Urothelium cell line (cell line): ENCODE data around the gene MMGT1.

Source experiments
- DNase-seq: peaks from one replicate; pipeline ENCODE4 v3.0.0; 2011; ENCODE audit warnings: low spot score, mixed read lengths
- FAIRE-seq: peaks from 2 replicates; lab custom pipeline; 2011; peaks lifted over from hg19 to GRCh38; lab: Jason Lieb, UNC

MMGT1 gene

GRCh38 chrX:135973548-135974278 is at the start of gene MMGT1:
TSS of gene MMGT1 (minus strand) at chrX:135973988. CDS start at chrX:135973675, 313 bp downstream.
- DNase-seq (peak; percentile 76), FAIRE-seq (no peak)

DNA sequence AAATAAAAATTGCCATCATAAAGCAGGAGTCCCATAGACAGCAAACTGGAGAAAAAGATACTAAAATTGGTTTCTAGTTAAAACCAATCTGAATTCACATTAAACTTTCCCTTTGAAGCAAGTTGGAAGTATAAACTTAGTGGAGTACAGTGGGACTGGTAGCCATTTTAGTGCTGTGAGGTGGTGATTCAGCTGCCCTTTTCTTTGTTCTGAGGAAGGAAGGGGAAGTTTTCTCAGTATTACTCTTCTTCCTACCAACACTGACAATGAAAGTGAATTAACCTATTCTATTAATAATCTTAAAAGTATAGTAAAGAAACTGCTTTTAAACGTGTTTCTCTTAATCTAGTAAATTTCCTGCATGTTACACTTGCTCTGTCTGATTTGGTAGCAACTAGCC is 48.1 kb upstream of the MMGT1 start:
- DNase-seq (no peak), FAIRE-seq (no peak)

DNA sequence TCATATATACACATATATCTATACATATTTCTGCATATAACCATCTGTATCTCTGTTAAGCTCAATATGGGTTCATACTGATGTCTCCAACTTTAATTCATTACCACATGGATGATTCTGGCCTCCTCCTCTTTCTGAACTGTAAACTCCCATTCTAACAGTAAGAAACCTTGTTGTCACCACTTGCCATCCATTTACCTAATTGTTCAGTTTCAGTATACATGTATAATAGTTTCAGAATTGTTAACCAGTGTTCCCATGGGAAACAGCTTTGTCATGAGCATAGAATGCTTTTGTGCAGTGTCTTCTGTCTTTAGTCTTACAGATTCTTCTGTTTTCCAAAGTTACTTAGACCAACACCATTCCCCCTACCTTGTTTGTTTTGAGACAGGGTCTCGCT is 47.4 kb upstream of the MMGT1 start:
- FAIRE-seq (no peak), DNase-seq (no peak)

DNA sequence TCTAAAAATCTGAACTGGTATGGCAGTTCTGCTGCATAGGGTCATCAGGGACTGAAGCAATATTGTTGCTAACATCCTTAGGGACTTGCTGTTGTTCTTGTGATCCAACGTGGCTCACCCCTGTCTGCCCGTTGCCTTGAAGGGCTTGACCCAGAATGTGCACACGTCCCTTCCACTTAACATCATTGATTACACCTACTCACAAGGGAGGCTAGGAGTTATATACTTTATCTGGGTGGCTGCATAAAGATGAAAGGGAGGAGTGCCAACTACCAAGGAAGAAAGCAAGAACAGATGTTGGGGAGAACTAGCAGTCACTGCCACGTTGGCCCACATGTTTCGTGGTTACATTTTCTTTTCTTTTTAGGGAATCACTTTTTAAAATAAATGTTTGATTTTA is 45.4 kb upstream of the MMGT1 start:
- no peak for DNase-seq
- no peak for FAIRE-seq

DNA sequence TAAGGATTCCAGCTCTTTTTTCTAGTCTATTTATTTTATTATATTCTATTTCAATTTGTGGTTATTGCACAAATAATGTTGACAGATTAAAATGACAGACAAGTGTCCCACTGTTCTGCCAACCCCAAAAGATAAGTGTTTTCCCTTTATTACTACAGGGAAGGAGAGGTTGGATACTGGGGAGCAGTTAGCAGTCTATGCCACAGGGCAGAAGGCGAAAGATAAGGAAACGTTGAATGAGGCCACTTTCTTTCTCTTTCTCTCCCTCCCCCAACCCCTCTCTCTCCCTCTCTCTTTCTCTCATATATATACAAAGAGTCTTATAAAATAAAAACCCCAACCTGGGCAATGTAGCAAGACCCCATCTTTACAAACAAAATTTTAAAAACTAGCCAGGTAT is 43.1 kb upstream of the MMGT1 start:
- no peak for DNase-seq
- no peak for FAIRE-seq

GRCh38 chrX:136015016-136015415 is 41.2 kb upstream of the MMGT1 start:
- no peak for FAIRE-seq
- no peak for DNase-seq

DNA sequence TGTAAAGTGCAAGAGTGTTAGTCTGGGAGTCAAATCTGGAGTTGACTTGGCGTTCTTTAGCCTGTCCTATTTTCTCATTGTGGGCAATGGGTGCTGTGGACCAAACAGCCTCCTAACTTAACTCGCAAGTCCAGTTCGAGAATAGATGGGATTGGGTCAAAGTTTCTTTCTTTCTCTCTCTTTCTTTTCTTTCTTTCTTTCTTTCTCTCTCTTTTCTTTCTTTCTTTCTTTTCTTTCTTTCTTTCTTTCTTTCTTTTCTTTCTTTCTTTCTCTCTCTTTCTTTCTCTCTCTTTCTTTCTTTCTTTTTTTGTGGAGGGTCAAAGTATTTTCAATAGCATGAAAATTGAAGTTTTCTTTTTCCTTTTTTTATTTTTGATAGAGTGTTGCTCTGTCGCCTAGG is 14.5 kb upstream of the MMGT1 start:
- FAIRE-seq (no peak), DNase-seq (no peak)

DNA sequence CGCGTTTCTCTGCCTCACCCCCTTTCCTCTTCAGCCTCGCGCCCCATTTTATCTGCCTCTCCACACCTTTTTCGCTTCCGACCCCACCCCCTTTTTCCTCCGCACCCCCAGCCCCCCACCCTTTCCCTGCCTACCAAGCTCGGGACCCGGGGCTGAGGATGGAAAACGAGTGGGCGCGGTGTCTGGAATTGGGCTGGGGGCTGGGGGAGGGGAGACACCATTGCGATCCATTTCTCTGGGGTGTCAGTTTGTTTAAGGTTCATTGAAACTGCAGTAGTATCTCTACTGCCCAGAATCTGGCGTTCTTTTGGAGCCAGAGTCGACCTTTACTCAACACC is 12.2 kb upstream of the MMGT1 start:
- FAIRE-seq: no peak
- no peak for DNase-seq

DNA sequence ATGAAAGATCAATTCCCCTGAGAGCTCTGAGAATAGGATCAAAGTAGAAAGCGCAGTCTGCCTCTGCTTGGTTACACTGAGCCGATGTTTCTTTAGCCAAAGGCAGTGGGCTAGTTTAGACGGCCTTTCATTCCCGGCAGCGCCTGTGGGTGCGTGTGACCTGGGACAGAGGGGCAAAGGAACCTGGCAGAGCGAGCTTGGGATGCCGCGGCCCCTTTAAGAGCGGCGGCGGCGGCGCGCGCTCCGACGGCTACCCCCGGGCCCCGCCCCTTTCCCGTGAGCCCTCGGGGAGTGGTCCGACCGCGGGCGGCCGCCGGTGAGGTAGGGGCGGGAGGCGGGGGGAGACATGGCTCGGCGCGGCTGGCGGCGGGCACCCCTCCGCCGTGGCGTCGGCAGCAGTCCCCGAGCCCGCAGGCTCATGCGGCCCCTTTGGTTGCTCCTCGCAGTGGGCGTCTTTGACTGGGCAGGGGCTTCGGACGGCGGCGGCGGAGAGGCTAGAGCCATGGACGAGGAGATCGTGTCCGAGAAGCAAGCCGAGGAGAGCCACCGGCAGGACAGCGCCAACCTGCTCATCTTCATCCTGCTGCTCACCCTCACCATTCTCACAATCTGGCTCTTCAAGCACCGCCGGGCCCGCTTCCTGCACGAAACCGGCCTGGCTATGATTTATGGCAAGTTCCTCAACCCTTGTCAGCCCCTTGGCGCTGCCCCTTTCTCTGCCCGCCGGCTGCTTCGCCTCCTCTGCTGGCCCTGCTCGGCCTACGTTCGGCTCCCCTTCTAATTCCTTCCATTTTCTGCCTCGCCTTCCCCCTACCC is 11.6 kb upstream of the MMGT1 start, which contains the start of gene SLC9A6:
TSS of gene SLC9A6 (plus strand) at position 279 of the 816 bp plus-strand sequence. CDS start at position 503, 224 bp downstream.
- DNase-seq (peak; percentile 64), FAIRE-seq (no peak)

GRCh38 chrX:135984791-135985156 is 11.0 kb upstream of the MMGT1 start:
- DNase-seq: no peak
- no peak for FAIRE-seq

DNA sequence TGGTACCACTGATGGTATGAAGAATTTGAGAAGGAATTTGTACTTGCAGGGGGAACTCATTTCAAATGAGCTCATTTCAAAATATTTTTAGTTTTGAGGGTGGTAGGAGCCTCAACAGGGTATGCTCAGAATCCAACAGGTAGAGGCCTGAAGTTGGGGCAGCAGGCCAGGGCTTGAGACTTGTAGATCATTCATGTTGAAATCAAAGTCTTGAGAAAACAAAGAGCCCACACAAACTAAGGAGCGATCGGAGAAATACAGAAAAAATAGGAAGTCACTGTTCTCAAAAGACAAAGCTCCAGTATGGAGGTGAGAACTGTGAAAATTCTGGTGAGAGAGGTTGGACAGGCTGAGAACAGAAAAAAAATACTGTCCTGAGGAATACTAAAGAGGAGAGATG is 10.5 kb upstream of the MMGT1 start:
- FAIRE-seq (no peak), DNase-seq (no peak)

- DNase-seq (no peak), FAIRE-seq (no peak)
These were observed 9.1 kb upstream of the MMGT1 start for GRCh38 chrX:135982860-135983259.

- FAIRE-seq: no peak
- no peak for DNase-seq
These were observed 7.9 kb upstream of the MMGT1 start for GRCh38 chrX:135981668-135982067.

DNA sequence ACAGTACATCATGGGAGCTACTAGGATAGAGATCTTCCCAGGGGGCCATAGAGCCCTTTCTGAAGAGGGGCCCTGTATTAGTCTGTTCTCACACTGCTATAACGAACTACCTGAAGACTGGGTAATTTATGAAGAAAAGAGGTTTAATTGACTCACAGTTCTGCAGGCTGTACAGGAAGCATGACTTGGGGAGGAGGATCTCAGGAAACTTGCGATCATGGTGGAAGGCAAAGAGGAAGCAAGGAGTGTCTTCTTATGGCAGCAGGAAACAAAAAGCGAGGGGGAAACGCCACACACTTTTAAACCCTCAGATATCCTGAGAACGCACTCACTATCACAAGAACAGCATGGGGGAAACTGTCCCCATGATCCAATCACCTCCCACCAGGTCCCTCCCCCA is 7.2 kb upstream of the MMGT1 start:
- DNase-seq: no peak

DNA sequence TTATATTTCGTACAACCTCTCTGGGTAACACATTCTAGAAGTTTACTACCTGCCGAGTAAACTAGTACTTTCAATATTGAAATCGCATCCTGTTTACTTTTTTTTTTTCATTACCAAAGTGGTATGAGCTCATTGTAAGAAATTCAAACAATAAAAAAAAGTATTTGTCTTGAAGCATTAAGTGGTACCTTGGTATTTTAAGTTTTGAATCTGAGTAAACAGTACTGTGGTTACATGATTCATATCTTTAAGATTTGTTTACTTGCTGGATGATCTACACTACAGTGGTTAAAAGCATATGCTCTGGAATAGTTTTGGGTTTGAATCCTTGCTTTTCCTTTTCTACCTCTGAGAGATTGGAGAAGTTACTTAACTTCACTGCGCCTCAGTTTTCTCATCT is 3.8 kb upstream of the MMGT1 start:
- FAIRE-seq (no peak), DNase-seq (no peak)

More for the DNA sequence above, 7.2 kb upstream of the MMGT1 start:
- FAIRE-seq: no peak

- no peak for DNase-seq
- no peak for FAIRE-seq
These were observed 1.6 kb upstream of the MMGT1 start for GRCh38 chrX:135975421-135975820.

DNA sequence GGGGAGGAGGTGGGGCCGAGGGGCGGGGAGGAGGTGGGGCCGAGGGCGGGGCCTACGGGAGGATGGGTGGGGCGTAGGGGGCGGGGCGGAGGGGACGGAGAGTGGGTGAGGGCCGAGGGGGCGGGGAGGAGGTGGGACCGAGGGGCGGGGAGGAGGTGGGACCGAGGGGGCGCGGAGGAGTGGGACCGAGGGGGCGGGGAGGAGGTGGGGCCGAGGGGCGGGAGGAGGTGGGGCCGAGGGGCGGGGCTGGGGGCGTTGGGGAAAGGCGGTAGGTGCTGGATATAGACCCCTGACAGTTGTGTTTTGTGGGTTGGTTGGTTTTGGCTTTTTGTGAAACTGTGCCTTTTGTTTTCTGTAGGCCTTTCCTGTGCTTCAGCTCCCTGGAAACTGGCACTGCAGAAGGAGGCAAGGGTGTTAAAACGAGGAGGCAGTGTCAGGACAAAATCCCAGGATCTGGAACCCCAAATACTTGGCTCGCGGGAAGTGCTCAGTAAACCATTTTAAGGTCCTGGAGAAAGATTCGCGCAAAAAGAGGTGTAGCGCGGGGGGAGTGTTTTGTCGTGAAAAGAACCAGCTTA is 580 bp upstream of the MMGT1 start:
- DNase-seq (peak; percentile 72), FAIRE-seq (no peak)

DNA sequence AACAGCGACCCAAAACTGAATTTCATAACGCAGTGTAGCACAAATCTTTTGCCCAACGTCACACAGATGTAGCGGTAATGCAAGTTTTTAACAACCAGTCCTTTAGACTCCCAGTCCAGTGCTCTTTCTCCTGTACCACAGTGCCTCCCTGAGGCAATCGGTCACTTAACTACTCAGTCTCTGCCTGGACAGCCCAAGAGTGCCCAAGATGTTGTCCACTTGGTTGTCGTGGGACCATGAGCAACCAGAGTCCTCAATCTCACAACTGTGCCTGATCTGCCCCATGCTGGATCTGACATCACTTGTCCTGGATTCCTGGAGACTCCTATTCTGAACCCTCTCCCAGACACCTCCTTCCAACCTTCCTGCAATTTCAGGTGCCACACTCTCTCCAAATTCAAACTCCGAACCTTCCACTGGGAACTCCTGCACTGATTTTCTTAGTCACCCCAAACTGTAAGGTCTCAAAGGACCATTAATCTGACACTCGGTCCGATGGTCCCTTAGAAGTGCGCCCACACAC is 702 bp downstream of the MMGT1 start:
- FAIRE-seq (no peak), DNase-seq (peak; percentile 4)

GRCh38 chrX:135951291-135951690 is 22.5 kb downstream of the MMGT1 start:
- no peak for FAIRE-seq
- DNase-seq: no peak

DNA sequence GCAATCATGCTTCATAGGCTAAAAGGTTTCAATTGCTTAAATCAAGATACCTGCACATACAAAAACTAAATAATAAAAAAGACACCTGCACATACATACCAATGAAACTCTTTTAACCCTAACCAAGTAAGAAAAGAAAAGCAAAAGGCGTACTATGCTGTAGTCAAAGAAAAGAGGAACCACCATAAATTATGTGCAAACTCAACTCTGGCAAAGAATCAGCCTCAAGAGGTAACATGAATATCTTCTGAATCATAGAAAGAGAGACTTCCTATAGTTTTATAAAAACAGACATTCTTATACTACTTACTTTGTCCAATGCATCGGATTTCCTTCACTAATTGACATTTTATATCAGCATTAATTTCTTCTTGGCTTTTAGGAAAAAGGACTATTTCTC is 29.3 kb downstream of the MMGT1 start:
- DNase-seq (no peak), FAIRE-seq (no peak)

- no peak for FAIRE-seq
- DNase-seq: peak; percentile 4
These were observed 41.9 kb downstream of the MMGT1 start for GRCh38 chrX:135931644-135932487.
